Naive B cell (primary cell): ENCODE data around the gene AGRN. TPM values are rescaled to one million over a fixed set of nuclear protein-coding genes. Genes with fewer than 3 reads are reported as not detected.
"Not testable (repeated sequence)": the region's sequence is repeated elsewhere in the genome, so short reads cannot be mapped to it uniquely, and the experiment has no call there.

ENCODE experiments used
- ATAC-seq, 2 donors: fragments of 150-1000 bp; cut with Tn5 transposase; 2 replicates each; pipeline ENCODE4 v1.10.0; 2021; ENCODE audit warnings: low read depth in 2 of 2, mild to moderate bottlenecking in 2 of 2, moderate library complexity in 2 of 2
- DNase-seq: peaks from one replicate; pipeline ENCODE4 v3.0.0; 2022
- H3K27ac Mint-ChIP-seq, 6 donors: one replicate each; pipeline ENCODE4 v1.8.0; 2020 to 2022; ENCODE audit warnings: mild to moderate bottlenecking in 6 of 6, mixed read lengths in 6 of 6, moderate library complexity in 5 of 6, inconsistent platforms in 2 of 6
- H3K27me3 Mint-ChIP-seq, 3 donors: one replicate each; pipeline ENCODE4 v1.8.0; 2021 to 2022; ENCODE audit warnings: mixed read lengths in 3 of 3, mild to moderate bottlenecking in 1 of 3
- H3K36me3 Mint-ChIP-seq, 2 donors: one replicate each; pipeline ENCODE4 v1.8.0; 2020 to 2022; ENCODE audit warnings: mixed read lengths in 2 of 2, inconsistent platforms in 1 of 2, mild to moderate bottlenecking in 1 of 2
- H3K4me1 Mint-ChIP-seq, 3 donors: one replicate each; pipeline ENCODE4 v1.8.0; 2020 to 2022; ENCODE audit warnings: mixed read lengths in 3 of 3, inconsistent platforms in 1 of 3, mild to moderate bottlenecking in 1 of 3, moderate library complexity in 1 of 3
- H3K4me3 Mint-ChIP-seq, 8 donors: one replicate each; pipeline ENCODE4 v1.8.0; 2020 to 2022; ENCODE audit warnings: mild to moderate bottlenecking in 8 of 8, mixed read lengths in 8 of 8, moderate library complexity in 8 of 8, inconsistent platforms in 2 of 8
- H3K9me3 Mint-ChIP-seq, 7 donors: one replicate each; pipeline ENCODE4 v1.8.0; 2020 to 2022; ENCODE audit warnings: mixed read lengths in 7 of 7, mild to moderate bottlenecking in 5 of 7, inconsistent platforms in 2 of 7, moderate library complexity in 1 of 7
- polyA plus RNA-seq, 6 donors: library from polyadenylated mRNA; unstranded; fragments of 300-500 nt; fragmentation: Illumina TruSeq; gene quantifications; one replicate each; pipeline ENCODE4 v1.2.3, GENCODE V29; 2021; ENCODE audit warnings: low read depth in 6 of 6

The AGRN gene
- polyA plus RNA-seq, 6 donors from 2014 or later, result 0.04 to 0.52 TPM; not detected in 4

DNA sequence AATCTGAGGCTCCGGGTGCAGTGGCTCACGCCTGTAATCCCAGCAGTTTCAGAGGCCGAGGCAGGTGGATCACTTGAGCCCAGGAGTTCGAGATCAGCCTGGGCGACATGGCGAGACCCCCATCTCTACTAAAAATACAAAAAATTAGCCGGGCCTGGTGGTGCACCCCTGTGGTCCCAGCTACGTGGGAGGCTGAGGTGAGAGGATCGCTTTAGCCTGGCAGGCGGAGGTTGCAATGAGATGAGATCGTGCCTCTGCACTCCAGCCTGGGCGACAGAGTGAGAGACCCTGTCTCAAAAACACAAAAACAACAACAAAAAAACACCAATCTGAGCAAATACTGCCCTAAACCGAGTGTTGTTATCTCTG, 7.2 kb upstream of the AGRN start:
- Mint-ChIP-seq H3K27me3 (peaks cover 0 to 12% (median 7%) of the 10 kb centered on the region in 3 donors), H3K4me1 (peaks cover 11 to 33% (median 31%) of the 10 kb centered on the region in 3 donors), H3K4me3 (peak overlapping the region; percentile 88 to 100 (median 96)), H3K27ac (peak overlapping the region; percentile 93 to 99 (median 98))
- not testable (repeated sequence) for H3K9me3 Mint-ChIP-seq, H3K36me3 Mint-ChIP-seq, DNase-seq
- peak in 1 of 2 donors; percentile 2 for ATAC-seq

DNA sequence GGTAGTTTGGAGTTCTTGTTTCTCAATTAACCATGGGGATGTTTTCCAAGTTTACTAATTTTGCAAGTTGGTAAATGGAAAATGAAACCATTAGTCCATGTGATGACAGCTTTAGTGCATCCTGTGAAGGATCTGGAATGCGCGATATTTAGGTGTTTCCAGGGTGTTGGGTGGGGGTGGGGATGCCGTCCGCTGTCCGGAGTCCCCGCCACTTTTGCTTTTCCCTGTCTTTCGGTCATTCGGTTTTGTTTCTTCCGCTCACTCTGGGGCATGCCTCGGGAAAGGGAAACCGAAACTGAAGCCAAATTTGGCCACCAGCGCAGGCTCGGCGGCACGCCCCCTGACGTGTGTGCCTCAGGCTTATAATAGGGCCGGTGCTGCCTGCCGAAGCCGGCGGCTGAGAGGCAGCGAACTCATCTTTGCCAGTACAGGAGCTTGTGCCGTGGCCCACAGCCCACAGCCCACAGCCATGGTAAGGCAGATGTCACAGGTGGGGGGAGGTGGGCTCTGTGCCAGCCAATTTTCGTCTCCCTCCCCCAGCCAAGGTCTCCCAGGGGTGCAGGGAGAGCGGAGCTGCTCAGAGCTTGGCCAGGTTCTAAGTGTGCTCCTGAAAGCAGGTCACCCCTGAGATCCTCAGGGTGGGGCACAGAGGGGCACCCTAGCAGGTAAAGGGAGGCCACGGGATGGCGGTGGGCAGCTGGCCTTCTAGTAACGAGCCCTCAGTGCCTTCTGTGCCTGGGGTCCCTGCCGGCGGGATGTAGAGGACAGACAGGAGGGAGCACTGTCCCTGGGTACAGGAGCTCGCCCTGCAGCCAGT, 6.6 kb upstream of the AGRN start, which contains the start of gene ISG15:
TSS of gene ISG15 (plus strand) at position 393 of the 817 bp plus-strand sequence. CDS start at position 470, 77 bp downstream.
- DNase-seq (peak; percentile 83), ATAC-seq (peak; percentile 97)
- Mint-ChIP-seq H3K36me3 (no peaks in the 10 kb centered on the region), H3K4me1 (peaks cover 11 to 33% (median 31%) of the 10 kb centered on the region in 3 donors), H3K4me3 (peak within 1 kb of the TSS; percentile 88 to 100 (median 96)), H3K9me3 (no peaks in the 10 kb centered on the region), H3K27ac (peak within 1 kb of the TSS; percentile 93 to 99 (median 98)), H3K27me3 (peaks cover 0 to 9% (median 2%) of the 10 kb centered on the region in 3 donors)

DNA sequence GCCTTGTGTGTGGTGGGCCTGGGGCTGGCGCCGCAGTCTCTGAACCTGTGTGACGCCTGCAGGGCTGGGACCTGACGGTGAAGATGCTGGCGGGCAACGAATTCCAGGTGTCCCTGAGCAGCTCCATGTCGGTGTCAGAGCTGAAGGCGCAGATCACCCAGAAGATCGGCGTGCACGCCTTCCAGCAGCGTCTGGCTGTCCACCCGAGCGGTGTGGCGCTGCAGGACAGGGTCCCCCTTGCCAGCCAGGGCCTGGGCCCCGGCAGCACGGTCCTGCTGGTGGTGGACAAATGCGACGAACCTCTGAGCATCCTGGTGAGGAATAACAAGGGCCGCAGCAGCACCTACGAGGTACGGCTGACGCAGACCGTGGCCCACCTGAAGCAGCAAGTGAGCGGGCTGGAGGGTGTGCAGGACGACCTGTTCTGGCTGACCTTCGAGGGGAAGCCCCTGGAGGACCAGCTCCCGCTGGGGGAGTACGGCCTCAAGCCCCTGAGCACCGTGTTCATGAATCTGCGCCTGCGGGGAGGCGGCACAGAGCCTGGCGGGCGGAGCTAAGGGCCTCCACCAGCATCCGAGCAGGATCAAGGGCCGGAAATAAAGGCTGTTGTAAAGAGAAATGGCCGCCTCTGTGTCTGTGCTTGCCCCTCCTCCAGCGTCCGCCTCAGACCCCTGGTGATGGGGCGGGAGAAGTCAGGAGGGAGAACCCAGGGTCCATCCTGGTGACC, 5.8 kb upstream of the AGRN start:
- peaks cover 0 to 5% (median 0%) of the 10 kb centered on the region in 3 donors for H3K27me3 Mint-ChIP-seq
- H3K9me3 Mint-ChIP-seq, result no peaks in the 10 kb centered on the region
- peak overlapping the region; percentile 88 to 100 (median 96) for H3K4me3 Mint-ChIP-seq
- no peak for DNase-seq
- H3K4me1 Mint-ChIP-seq, result peaks cover 11 to 36% (median 31%) of the 10 kb centered on the region in 3 donors
- no peak for ATAC-seq
- H3K36me3 Mint-ChIP-seq, result no peaks in the 10 kb centered on the region
- peak overlapping the region; percentile 93 to 99 (median 98) for H3K27ac Mint-ChIP-seq

DNA sequence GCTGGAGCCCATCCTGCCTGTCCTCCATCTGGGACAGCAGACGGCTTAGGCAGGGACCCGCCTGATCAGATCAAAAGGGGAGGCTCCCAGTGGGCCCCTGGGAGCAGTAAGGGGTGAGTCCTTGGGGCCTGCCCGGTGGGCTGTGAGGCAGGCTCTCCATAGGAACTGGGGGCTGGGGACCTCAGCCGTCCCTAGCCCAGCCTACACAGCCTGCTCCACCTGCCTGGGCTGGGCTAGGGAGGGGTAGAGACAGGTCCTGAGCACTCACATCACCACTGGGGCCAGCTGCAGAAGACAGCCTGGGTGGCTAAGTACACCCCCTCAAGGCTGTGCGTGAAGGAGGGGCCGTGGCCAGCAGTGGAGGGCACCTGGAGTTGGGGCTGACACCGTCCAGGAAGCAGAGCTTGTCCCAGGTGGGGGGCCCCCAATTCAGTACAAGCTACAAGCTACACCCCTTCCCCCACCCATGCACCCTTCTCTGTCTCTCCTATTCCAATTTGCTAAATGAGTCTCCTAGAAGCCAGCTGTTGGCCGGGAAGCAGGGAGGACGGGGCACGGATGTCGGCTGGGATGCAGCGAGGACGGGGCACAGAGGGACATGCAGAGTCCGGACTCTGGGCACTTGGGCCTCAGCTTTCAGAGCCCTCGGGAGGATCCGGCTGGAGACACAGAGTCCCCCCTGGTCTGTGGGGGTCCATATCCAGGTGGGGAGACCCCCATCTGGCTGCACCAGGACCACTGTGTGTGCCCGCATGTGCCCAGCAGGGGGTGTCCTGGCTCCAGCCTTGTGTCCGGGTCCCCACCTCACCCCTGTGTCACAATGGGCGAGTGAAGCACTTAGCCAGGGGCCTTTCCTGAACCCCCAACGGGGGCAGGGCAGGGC, 4.9 kb upstream of the AGRN start:
- Mint-ChIP-seq H3K9me3 (no peaks in the 10 kb centered on the region), H3K27ac (peak overlapping the region in 1 of 6 donors; percentile 89)

GRCh38 chr1:1017397-1018320, 2.3 kb upstream of the AGRN start:
- H3K27ac Mint-ChIP-seq, result peak overlapping the region in 2 of 6 donors; percentile 58 to 71
- DNase-seq, ATAC-seq, H3K9me3 Mint-ChIP-seq, H3K36me3 Mint-ChIP-seq: not testable (repeated sequence)
- peaks cover 3 to 11% (median 4%) of the 10 kb centered on the region in 3 donors for H3K27me3 Mint-ChIP-seq
- H3K4me3 Mint-ChIP-seq, result peak overlapping the region in 6 of 8 donors; percentile 29 to 77 (median 44)
- H3K4me1 Mint-ChIP-seq, result peaks cover 16 to 36% (median 31%) of the 10 kb centered on the region in 3 donors

More for the DNA sequence above, 4.9 kb upstream of the AGRN start:
- no peak for DNase-seq
- H3K36me3 Mint-ChIP-seq, result no peaks in the 10 kb centered on the region
- H3K27me3 Mint-ChIP-seq, result peaks cover 0 to 4% (median 0%) of the 10 kb centered on the region in 3 donors
- H3K4me1 Mint-ChIP-seq, result peaks cover 11 to 37% (median 31%) of the 10 kb centered on the region in 3 donors
- peak overlapping the region in 6 of 8 donors; percentile 38 to 100 (median 94) for H3K4me3 Mint-ChIP-seq
- no peak for ATAC-seq

DNA sequence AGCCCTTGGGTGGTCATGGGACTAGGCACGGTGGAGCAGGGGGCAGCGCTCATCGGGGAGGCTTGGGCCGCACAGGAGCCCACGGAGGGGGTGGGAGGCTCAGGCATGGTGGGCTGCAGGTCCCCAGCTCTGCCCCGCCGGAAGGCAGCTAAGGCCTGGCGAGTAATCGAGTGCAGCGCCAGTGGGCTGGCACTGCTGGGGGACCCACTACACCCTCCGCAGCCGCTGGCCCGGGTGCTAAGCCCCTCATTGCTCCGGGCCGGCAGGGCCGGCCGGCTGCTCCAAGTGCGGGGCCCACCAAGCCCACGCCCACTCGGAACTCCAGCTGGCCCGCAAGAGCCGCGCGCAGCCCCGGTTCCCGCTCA, 1.6 kb upstream of the AGRN start:
- Mint-ChIP-seq H3K4me1 (peaks cover 14 to 36% (median 25%) of the 10 kb centered on the region in 3 donors), H3K27me3 (peaks cover under 1 to 17% (median 9%) of the 10 kb centered on the region in 3 donors), H3K4me3 (peak overlapping the region in 3 of 8 donors; percentile 42 to 77 (median 44))
- not testable (repeated sequence) for DNase-seq, H3K9me3 Mint-ChIP-seq, H3K36me3 Mint-ChIP-seq, H3K27ac Mint-ChIP-seq, ATAC-seq

DNA sequence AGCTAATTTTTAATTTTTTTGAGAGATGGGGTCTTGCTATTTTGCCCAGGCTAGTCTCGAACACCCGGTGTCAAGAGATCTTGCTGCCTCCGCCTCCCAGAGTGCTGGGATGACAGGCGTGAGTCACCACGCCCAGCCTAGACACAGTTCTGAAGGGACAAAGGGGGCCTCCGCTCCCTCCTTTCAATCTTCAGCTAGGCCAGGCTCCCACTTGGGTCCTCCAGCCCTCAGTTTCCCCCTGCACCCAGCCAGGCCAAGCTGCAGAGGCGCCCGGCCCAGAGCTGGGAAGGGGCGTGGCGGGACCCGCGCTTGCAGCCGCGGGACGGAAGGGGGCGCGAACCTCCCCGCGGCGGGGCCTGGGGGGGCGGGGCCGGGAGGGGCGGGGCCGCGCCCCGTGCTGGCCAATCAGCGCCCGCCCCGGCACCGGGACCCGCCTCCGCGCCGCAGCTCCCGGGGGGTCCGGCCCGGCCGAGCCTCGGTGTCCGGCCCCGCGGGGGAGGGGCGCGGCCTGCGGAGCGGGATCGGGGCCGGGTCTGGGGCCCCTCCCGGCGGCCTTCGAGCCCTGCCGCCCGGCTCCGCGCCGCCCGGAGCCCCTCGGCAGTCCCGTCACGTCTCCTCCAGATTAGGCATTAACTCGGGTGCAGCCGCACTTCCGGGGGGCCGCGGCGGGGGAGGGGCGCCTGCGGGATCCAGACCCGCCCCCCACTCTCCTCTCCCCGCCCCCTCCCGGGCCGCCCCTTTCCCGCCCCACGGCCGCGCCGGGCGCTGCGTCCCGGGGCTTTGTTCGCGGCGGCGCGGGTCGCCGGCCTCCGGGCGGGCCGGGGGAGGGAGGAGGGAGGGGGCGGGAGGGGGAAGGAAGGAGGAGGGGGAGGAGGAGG, 559 bp upstream of the AGRN start:
- Mint-ChIP-seq H3K4me3 (peak overlapping the region; percentile 54 to 77 (median 65)), H3K27ac (peak overlapping the region in 2 of 6 donors; percentile 72 to 81), H3K36me3 (no peaks in the 10 kb centered on the region), H3K9me3 (no peaks in the 10 kb centered on the region), H3K27me3 (peaks cover 0 to 20% (median 10%) of the 10 kb centered on the region in 3 donors), H3K4me1 (peaks cover 6 to 26% (median 14%) of the 10 kb centered on the region in 3 donors)
- peak; percentile 81 for DNase-seq
- peak; percentile 79 to 81 for ATAC-seq

DNA sequence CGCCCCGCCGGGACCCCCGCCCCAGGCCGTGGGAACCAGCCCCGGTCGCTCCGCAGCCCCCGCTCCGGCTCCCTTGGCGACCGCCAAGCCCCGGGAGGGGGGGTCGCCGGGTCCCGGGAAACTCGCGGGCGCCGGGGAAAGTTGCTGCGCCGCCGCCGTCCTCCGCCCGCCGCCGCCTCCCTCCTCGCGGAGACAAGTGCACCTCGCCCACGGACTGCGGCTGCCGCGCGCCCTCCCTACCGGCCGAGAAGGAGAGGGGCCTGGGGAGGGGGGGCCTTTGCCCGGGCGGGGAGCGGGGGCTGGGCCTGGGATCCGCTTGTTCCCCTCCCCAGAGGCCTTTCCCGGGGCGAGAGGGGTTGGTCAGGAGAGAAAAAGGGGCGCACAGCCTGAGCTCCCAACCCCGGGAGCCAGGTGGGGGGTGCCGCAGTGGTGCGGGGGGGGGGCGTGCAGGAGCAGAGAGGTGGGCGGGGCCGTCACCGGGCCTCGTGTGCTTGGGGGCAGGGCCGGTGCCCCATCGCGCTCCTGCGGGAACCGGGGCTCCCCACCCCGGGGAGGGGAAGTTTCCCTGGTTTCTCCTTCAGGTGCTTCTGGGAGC, 592 bp downstream of the AGRN start:
- ATAC-seq, result peak; percentile 6 to 13
- Mint-ChIP-seq H3K4me1 (peaks cover 6 to 17% (median 12%) of the 10 kb centered on the region in 3 donors), H3K4me3 (peak overlapping the region in 4 of 8 donors; percentile 54 to 80 (median 73)), H3K27me3 (peaks cover 0 to 20% (median 10%) of the 10 kb centered on the region in 3 donors), H3K36me3 (no peaks in the 10 kb centered on the region), H3K27ac (no peak overlapping the region), H3K9me3 (no peaks in the 10 kb centered on the region)
- no peak for DNase-seq

- Mint-ChIP-seq H3K36me3 (no peaks in the 10 kb centered on the region), H3K27me3 (peaks cover 0 to 20% (median 10%) of the 10 kb centered on the region in 3 donors), H3K4me3 (peak overlapping the region; percentile 29 to 80 (median 60)), H3K4me1 (peaks cover 6 to 17% (median 12%) of the 10 kb centered on the region in 3 donors), H3K27ac (no peak overlapping the region), H3K9me3 (no peaks in the 10 kb centered on the region)
- DNase-seq, result no peak
- no peak for ATAC-seq
Observed at GRCh38 chr1:1021010-1021919, 1.3 kb downstream of the AGRN start.

GRCh38 chr1:1021920-1022259, 2.0 kb downstream of the AGRN start:
- H3K27ac Mint-ChIP-seq, result no peak overlapping the region
- no peaks in the 10 kb centered on the region for H3K36me3 Mint-ChIP-seq
- H3K27me3 Mint-ChIP-seq, result peaks cover 0 to 20% (median 10%) of the 10 kb centered on the region in 3 donors
- DNase-seq, result no peak
- H3K9me3 Mint-ChIP-seq, result no peaks in the 10 kb centered on the region
- H3K4me3 Mint-ChIP-seq, result peak overlapping the region in 3 of 8 donors; percentile 4 to 78 (median 77)
- peaks cover 6 to 17% (median 12%) of the 10 kb centered on the region in 3 donors for H3K4me1 Mint-ChIP-seq
- ATAC-seq, result no peak
